HuH-7 (cell line): ENCODE data around the gene MAEL.
"Not testable (repeated sequence)": the region's sequence is repeated elsewhere in the genome, so short reads cannot be mapped to it uniquely, and the experiment has no call there.

Source experiments
- DNase-seq: peaks from one replicate; pipeline ENCODE4 v3.0.0; 2011; ENCODE audit warnings: low spot score

MAEL gene

DNA sequence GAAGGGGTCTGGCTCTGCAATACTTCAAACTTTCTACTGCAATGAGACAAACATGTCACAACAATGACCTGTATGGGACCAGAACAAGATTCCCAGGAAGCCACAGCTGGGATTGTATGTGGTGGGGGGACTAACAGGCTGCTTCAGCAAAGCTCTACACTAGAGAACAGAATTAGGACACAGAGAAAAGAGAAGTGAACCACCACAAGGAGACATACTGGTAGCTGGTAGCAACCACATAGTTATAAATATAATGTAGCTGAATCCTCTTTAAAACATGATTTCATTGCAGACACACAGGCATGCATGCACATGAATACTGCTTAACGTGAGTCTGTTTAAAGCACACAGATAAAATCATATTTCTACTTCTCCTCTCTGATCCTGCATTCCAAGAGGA is 10.3 kb upstream of the MAEL start:
- DNase-seq: no peak

DNA sequence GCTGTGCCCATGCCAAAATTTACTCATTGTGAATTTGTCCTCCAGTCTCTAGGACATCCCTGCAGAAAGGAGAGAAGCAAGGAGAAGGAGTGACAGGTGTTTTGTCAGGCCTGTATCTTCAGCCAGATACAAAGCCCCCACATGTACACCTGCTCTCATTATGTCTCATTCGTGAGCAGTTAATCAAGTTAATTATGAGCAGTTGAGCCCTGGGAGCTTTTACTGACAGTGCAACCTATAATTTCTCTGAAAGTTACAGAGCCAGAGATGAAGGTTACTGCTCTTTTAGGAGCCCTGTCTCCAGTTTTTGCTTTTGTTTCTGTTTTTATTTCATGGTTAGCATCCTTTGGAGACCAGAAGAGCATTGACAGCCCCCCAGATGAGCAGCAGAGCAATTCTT is 8.7 kb upstream of the MAEL start:
- no peak for DNase-seq

DNA sequence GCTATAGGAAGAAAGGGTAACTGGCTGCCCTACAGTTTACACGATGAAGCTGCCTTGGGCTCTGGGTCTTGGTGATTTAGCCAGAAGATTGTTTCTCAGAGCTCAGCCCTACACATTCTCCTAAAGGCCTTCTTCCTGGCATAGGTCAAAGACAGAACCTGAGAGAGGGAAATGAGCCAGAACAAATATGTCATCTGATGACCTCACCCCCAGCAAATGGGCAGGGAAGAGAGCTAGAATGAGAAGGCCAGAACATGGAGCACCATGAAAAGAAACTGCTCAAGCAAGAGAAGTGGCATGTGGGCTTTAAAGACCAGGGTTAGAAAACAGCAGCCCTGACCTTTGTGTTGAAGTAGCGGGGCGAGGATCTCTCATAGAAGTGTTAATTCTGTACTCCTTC is 8.3 kb upstream of the MAEL start:
- DNase-seq: no peak

DNA sequence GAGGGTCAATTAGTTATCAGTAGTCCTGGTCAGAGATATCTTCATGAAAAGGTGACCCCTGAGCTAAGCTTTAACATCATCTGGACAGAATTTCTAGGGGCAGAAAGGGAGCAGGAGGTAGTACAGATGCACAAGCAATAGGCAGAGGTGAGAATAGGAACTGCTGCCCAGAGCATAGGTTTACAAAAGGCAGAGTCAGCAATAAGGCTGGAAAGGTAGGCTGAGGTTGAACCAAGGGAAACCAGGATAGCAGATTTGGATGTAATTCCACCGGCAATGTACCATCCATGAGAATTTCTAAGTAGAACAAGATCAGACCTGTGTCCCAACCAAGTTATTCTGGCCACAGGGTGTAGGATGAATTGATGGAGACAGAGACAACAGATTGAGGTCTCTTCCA is 7.5 kb upstream of the MAEL start:
- no peak for DNase-seq

DNA sequence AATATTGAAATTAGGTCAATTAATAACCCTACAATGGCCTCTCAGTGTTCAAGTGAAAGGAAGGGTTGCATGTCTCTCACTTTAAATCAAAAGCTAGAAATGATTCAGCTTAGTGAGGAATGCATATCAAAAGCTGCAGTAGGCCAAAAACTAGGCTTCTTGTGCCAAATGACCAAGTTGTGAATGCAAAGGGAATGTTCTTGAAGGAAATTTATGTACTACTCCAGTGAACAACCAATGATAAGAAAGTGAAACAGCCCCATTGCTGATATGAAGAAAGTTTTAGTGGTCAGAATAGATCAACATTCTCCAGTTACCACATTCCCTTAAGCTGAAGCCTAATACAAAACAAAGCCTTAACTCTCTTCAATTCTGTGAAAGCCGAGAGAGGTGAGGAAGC is 10.0 kb downstream of the MAEL start:
- no peak for DNase-seq

DNA sequence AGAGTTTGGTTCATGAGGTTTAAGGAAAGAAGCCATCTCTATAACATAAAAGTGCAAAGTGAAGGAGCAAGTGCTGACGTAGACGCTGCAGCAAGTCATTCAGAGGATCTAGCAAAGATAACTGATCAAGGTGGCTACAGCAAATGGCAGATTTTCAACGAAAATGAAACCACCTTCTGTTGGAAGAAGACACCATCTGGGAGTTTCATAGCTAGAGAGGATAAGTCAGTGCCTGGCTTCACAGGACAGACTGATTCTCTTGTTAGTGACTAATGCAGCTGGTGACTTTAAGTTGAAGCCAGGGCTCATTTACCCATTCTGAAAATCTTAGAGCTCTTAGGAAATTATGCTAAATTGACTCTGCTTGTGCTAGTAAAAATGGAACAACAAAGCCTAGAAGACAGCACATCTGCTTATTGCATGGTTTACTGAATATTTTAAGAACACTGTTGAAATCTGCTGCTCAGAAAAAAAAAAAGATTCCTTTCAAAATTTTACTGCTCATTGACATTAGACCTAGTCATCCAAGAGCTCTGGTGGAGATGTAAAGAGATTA is 10.5 kb downstream of the MAEL start:
- no peak for DNase-seq

DNA sequence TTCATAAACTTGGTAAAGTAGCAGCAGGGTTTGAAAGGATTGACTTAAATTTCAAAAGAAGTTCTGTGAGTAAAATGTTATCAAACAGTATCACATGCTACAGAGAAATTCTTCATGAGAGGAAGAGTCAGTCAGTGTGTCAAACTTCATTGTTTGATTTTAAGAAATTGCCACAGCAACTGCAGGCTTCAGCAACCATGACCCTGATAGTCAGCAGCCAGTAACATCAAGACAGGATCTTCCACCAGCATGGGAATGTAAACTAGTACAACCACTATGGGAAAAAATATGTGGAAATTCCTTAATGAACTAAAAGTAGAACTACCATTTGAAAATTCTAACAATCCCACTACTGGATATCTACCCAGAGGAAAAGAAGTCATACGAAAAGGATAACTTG is 11.5 kb downstream of the MAEL start:
- DNase-seq: no peak

DNA sequence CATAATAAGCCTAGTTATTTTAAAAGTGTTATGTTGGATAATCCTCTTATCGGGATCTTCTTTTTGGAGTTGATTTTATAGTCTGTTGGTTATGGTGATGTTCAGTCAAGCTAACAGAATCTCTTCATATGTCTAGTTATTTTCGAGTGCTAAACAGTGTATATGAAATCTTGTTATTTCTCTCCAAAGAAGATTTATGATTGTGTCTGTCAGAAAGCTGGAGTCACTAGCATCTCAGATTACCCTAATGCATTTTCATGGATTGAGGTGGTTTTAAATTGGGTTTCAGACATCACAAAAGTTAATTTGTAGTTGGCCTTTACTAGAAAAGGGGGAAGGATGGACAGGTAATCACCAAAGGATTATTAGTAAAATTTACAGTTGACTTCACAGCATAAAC is 13.3 kb downstream of the MAEL start:
- DNase-seq: no peak

DNA sequence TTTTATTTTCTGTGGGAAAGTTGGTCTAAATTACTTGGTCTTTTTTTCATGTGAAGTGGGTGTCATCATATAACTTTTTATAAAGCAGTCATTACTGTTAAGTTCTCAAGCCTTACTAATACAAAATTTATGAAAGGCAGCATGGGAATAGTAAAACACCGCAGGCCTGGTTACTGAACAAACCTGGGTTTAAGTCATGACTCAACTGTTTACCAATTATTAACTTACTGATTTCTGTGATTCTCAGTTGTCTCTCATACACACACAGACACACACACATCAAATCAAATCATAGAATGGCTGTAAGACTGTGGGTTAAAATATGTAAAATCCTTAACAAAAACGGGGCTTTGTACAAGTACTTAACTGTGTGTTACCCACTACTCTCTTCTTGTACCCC is 14.6 kb downstream of the MAEL start:
- no peak for DNase-seq

DNA sequence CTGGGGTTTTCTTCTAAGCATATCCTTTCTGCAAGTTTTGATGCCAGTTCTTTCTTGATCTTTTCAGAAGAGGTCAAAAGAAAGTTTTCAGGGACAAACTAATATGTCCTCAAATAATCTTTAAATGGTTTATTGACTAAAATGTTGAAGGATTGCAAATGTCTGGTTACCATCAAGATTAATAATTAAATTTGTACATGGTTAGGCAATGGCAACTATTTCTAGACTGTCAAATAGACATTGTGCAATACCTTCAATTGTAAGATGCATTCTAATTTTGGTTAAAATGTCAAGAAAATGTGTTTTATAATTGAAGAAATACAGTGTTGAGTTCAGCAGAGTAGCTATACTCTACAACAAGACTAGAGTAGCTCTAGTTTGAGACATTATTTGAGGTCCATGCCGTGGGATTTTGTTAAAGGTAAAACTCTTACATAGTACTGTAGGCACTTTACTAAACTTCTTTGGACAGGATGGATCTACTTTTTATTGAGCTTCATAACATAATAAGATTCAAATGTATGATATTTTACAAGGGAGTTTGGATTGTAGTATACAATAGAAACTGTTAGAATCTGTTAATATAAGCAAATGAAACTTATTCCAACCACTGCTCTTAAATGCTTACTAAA is 22.6 kb downstream of the MAEL start:
- DNase-seq: no peak

DNA sequence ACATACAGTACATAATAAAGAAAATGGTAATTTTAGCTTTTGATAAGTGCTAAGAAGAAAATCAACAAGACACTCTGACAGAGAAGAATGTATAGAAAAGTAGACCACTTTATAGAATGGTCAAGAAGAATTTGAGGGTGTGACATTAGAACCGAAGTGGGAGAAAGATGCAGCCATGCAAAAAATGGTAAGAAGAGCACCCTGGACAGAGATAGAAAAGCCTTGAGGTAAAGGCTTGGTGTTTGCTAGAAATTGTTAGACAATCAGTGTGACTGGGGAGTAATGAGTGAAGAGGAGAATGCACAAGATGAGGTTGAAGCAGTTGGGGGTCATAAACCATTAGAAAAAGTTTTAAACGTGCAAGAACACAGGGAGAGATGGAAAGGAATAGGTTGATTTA is 23.5 kb downstream of the MAEL start:
- DNase-seq: no peak

DNA sequence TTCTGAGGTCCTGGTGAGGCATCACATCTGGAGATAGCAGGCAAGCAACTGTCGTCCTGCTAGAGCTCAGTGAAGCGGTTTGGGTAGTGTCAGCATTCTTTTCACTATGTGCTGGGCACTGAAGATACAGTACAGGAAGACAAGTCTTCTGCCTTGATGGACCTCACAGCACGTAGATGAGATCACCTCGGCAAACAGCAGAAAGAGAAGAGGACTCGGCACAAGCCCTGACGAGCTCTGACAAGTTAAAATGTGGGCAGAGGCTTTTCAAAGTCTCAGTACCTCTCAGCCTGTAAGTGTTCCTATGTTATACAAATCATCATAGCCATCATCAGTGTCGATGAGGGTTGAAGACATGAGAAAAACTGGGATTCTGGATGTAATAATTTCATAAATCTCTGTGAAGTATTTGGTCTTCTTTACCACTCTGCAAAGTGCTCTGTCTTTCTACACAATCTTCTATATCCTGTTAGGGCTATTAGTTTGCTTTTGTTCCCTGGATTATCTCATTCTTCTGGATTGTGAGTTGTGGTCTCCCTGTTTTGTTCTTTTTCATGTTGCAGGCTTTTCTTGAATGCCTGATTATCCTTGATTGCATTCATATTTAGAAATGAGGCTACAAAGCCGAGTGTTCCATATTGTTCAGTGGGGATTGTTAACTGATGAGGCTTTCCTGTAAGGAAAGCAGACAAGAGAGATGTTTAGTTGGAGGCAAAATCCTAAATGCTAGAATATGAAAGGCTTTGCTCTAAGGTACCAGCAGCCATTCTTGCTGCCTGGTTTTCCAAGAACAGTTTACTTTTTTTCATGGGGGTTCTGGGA is 24.2 kb downstream of the MAEL start:
- DNase-seq: no peak

DNA sequence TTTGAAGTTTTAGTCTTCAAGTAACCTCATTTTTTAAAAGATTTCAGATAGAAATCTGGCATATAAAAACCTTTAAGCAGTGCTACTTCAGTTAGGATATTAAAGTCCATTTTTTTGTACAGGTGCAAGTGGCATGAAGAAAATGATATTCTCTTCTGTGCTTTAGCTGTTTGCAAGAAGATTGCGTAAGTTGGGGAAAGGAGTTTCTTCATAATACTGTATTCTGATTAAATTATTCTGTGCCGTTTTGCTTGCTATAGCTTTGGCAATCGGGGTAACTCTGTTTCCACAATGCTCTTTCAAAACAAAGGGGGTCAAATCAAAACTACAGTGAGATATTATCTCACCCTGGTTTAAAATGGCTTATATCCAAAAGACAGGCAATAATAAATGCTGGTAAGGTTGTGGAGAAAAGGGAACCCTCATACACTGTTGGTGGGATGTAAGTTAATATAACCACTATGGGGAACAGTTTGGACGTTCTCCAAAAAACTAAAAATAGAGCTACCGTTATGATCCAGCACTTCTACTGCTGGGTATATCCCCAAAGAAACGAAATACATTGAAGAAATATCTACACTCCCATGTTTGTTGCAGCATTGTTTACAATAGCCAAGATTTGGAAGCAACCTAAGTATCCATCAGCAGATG is 27.1 kb downstream of the MAEL start:
- no peak for DNase-seq

DNA sequence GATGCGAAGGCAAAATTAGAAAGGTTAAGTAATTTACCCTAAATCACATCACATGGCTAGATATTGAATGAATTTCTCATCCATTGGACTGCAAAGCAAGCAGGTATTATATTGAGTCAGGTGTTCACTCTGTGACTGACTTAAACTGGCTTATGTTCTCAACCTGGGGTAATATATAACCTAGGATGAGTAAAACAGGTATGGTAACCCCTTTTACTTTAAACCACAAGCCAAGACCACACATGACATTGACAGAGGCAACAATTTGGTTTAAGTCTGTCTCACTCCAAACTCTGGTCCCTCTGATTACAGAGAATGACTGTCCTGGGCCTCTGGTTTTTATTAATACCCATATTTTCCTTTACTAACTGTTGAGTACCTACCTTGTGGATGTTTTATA is 33.3 kb downstream of the MAEL start:
- no peak for DNase-seq

DNA sequence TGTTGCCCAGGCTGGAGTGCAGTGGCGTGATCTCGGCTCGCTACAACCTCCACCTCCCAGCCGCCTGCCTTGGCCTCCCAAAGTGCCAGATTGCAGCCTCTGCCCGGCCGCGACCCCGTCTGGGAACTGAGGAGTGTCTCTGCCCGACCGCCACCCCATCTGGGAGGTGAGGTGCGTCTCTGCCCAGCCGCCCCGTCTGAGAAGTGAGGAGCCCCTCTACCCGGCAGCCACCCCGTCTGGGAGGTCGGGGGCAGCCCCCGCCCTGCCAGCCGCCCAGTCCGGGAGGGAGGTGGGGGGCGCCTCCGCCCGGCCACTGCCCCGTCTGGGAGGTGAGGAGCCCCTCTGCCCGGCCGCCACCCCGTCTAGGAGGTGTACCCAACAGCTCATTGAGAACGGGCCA is 40.5 kb downstream of the MAEL start:
- not testable (repeated sequence) for DNase-seq

DNA sequence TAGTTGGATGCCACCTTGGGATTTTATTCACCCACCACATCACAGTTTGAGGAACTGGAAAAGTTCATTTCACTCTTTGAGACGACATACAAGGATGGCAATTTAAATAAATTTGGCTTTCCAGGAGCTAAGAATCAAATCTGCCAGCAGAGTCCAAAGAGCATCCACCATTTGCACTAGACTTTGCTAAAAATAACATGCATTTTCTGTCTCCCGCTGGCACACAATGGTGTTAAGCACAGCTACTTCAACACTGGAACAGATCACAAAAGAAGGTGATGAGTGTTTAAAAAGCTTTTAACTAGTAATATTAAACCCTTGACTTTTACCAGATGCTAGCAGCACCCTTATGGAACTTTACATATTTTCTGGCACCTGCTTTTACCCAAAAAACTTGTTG is 44.6 kb downstream of the MAEL start:
- no peak for DNase-seq

DNA sequence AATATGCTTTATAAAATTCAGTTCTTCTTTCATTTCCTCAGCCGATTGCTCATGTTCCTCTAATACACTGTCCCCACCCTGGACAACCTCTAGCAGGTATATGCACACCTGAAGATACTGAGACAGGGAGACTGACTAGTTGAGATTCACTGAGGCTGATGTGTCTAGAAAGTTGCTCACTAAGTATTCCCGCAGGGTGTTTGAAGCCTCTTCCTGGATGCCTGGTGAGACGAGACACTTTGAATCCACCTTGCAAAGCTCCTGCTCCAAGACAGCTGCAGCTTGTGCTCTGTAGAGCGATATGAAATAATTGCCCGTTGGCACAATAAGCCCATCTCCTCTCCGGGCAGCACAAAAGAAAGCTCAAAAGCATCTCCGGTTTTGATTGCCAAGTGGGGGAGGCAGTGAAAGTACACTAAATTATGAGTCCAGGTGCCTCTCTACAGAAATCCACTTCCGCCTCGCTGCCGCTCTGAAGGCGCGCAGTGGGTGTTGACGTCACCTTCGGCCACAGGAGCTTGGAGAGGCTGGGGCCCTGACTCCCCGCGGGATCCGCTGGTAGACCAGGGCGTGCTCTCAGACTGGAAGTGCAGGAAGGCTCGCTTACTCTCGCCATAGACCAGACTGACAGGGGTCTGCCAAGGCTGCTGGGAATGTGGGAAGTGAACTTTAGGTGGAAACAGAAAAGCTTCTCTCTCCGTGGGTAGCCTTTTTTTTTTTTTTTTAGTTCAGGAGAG is 54.8 kb downstream of the MAEL start:
- no peak for DNase-seq

DNA sequence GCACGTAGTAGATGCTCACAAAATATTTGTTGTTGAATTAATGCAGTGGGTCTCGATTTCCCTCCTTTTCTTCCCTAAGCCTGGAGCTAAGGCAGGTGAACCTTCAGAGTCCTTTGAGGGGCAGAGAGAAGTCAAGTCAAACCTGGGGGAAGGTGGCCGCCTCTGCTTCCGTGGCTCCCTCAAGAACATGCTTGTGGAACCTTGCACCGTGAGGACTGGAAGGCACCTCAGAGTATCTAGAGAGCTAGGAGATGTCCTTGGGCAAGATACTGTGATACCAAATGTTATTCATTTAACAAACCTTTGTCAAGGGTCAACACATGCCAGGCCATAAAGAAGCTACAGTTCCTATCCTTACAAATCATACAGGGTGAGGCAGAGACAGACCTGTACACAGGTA is 62.8 kb downstream of the MAEL start:
- DNase-seq: no peak

DNA sequence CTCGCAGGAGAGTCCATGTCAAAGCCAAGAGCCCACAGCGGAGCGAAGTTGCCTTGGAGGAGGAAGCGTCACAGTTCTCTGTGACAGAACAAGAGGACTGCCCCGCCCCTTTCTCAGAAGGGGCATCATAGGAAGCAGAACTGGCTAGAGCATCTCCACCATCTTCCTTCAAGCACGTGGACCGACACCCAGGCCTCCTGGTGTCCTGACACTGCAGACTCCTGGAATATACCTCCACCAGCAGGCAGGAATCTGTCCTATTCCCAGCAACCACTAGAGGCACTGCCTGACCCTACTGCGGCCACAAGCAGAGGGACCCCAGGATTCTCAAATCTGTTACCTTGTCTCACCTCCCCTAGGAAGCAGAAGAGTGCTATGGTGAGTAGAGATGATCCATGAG is 63.3 kb downstream of the MAEL start:
- peak; percentile 51 for DNase-seq

DNA sequence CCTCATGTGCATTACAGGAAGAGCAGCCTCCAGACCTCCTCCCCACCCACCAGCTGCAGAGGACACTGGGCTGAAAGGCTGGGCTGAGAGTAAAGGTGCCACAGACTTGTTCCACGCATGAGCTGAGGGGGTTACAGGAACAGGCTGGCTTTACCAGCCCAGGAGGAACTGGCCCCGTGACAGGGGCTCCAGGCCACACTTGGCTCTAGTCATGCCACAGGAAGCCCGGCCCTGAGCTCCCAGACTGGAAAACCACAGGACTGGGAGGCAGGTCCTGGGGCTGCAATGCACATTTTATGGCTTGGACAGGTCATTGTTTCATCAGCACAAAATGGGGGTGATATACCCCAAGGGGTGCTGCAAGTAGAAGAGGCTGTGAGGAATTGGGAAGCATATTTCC is 65.5 kb downstream of the MAEL start:
- no peak for DNase-seq

DNA sequence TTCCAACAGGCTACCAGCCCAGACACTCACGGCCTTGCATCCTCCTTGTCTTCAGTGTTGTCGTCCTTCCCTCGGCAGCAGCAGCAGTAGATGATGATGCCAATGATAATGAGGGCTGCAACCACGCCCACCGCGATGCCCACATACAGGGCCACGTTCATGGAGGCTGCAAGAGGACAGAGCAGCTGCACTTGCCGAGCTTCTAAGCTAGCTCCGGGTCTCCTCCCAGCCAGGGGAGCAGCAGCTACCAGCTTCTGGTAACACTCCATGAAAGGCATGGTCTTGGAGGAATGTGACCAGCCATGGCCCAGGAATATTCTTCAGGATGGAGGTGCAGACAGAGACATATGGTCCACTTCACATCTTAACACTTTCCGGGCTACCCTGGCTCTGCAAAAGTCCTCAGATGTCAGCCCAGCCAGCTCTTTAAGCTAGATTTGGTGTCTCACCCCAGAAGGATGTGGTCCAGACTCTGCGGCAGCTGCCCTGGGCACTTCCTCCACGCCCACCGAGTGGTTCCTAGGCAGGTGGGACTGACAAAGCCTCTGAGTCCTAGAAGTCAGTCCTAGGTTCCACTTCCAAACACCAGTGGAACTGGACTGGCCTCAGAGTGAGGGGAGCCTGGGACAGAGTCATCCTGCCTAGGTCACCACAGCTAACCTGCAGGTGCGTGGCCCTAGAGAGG is 66.0 kb downstream of the MAEL start:
- no peak for DNase-seq
